Stimulated activated effector memory CD8-positive, alpha-beta T cell treated with anti-CD3 and anti-CD28 coated beads, Interleukin-12 subunit alpha, Interleukin-12 subunit beta, amount 100 ng/mL, for 72 hours (primary cell): Measurements from ENCODE around the gene TAGLN2.

Experiments
- ATAC-seq: fragments of 150-1000 bp; cut with Tn5 transposase; 2 replicates; pipeline ENCODE4 v1.10.0; 2021
- DNase-seq, 2 donors: peaks; one replicate each; pipeline ENCODE4 v3.0.0; 2021 to 2022; ENCODE audit warnings: low spot score in 2 of 2
- H3K27ac Mint-ChIP-seq: one replicate; pipeline ENCODE4 v1.8.0; 2022; ENCODE audit warnings: mild to moderate bottlenecking, mixed read lengths
- H3K36me3 Mint-ChIP-seq: one replicate; pipeline ENCODE4 v1.8.0; 2022; ENCODE audit warnings: mild to moderate bottlenecking, mixed read lengths
- H3K4me1 Mint-ChIP-seq: one replicate; pipeline ENCODE4 v1.8.0; 2022; ENCODE audit warnings: mixed read lengths
- H3K4me3 Mint-ChIP-seq: one replicate; pipeline ENCODE4 v1.8.0; 2022; ENCODE audit warnings: mild to moderate bottlenecking, mixed read lengths
- H3K9me3 Mint-ChIP-seq: one replicate; pipeline ENCODE4 v1.8.0; 2022; ENCODE audit warnings: mixed read lengths

TAGLN2 gene

GRCh38 chr1:159924791-159925718 lies at the start of gene TAGLN2:
TAGLN2 (minus strand) TSS chr1:159925507; CDS start chr1:159920509, 4,998 bp downstream.
- ATAC-seq, result peak; percentile 79
- peak; percentile 87 to 95 for DNase-seq
- H3K4me1 Mint-ChIP-seq, result peaks cover 72% of the 10 kb centered on the region
- H3K27ac Mint-ChIP-seq, result peak within 1 kb of the TSS; percentile 100
- H3K9me3 Mint-ChIP-seq, result no peaks in the 10 kb centered on the region
- peaks cover 63% of the 10 kb centered on the region for H3K36me3 Mint-ChIP-seq
- H3K4me3 Mint-ChIP-seq, result peak within 1 kb of the TSS; percentile 97

- no peak for ATAC-seq
- Mint-ChIP-seq H3K9me3 (no peaks in the 10 kb centered on the region), H3K36me3 (no peaks in the 10 kb centered on the region), H3K27ac (no peak overlapping the region), H3K4me3 (no peak overlapping the region), H3K4me1 (no peaks in the 10 kb centered on the region)
- DNase-seq, result no peak
These were observed 49.2 kb upstream of the TAGLN2 start for GRCh38 chr1:159974350-159974965.

- no peak for ATAC-seq
These were observed 48.1 kb upstream of the TAGLN2 start for GRCh38 chr1:159973350-159973940.

GRCh38 chr1:159972443-159973205 lies 47.3 kb upstream of the TAGLN2 start:
- no peaks in the 10 kb centered on the region for H3K36me3 Mint-ChIP-seq
- H3K9me3 Mint-ChIP-seq, result no peaks in the 10 kb centered on the region
- no peaks in the 10 kb centered on the region for H3K4me1 Mint-ChIP-seq
- no peak overlapping the region for H3K4me3 Mint-ChIP-seq
- DNase-seq (no peak), ATAC-seq (no peak)
- no peak overlapping the region for H3K27ac Mint-ChIP-seq

More at GRCh38 chr1:159973350-159973940, 48.1 kb upstream of the TAGLN2 start:
- no peak for DNase-seq
- no peak overlapping the region for H3K27ac Mint-ChIP-seq
- no peak overlapping the region for H3K4me3 Mint-ChIP-seq
- no peaks in the 10 kb centered on the region for H3K36me3 Mint-ChIP-seq
- no peaks in the 10 kb centered on the region for H3K4me1 Mint-ChIP-seq
- no peaks in the 10 kb centered on the region for H3K9me3 Mint-ChIP-seq

GRCh38 chr1:159970932-159971342 lies 45.6 kb upstream of the TAGLN2 start:
- ATAC-seq, result no peak
- H3K4me3 Mint-ChIP-seq, result no peak overlapping the region
- no peaks in the 10 kb centered on the region for H3K4me1 Mint-ChIP-seq
- DNase-seq, result no peak
- no peak overlapping the region for H3K27ac Mint-ChIP-seq
- no peaks in the 10 kb centered on the region for H3K36me3 Mint-ChIP-seq
- no peaks in the 10 kb centered on the region for H3K9me3 Mint-ChIP-seq

- no peaks in the 10 kb centered on the region for H3K4me1 Mint-ChIP-seq
- DNase-seq (no peak), ATAC-seq (no peak)
- no peak overlapping the region for H3K4me3 Mint-ChIP-seq
- no peak overlapping the region for H3K27ac Mint-ChIP-seq
- H3K36me3 Mint-ChIP-seq, result no peaks in the 10 kb centered on the region
- no peaks in the 10 kb centered on the region for H3K9me3 Mint-ChIP-seq
These were observed 43.6 kb upstream of the TAGLN2 start for GRCh38 chr1:159968901-159969300.

- no peaks in the 10 kb centered on the region for H3K9me3 Mint-ChIP-seq
- no peaks in the 10 kb centered on the region for H3K36me3 Mint-ChIP-seq
- H3K4me3 Mint-ChIP-seq, result no peak overlapping the region
- no peak overlapping the region for H3K27ac Mint-ChIP-seq
- H3K4me1 Mint-ChIP-seq, result no peaks in the 10 kb centered on the region
- ATAC-seq (no peak), DNase-seq (no peak)
These were observed 40.0 kb upstream of the TAGLN2 start for GRCh38 chr1:159965263-159965662.

- no peaks in the 10 kb centered on the region for H3K9me3 Mint-ChIP-seq
- no peak overlapping the region for H3K27ac Mint-ChIP-seq
- H3K36me3 Mint-ChIP-seq, result no peaks in the 10 kb centered on the region
- H3K4me1 Mint-ChIP-seq, result peaks cover 4% of the 10 kb centered on the region
- ATAC-seq, result no peak
- no peak for DNase-seq
- H3K4me3 Mint-ChIP-seq, result no peak overlapping the region
These were observed 38.8 kb upstream of the TAGLN2 start for GRCh38 chr1:159964144-159964543.

- Mint-ChIP-seq H3K27ac (no peak overlapping the region), H3K36me3 (no peaks in the 10 kb centered on the region), H3K4me3 (no peak overlapping the region), H3K9me3 (no peaks in the 10 kb centered on the region), H3K4me1 (peaks cover 11% of the 10 kb centered on the region)
- DNase-seq, result no peak
- no peak for ATAC-seq
These were observed 36.9 kb upstream of the TAGLN2 start for GRCh38 chr1:159962176-159962575.

GRCh38 chr1:159961636-159962035 lies 36.3 kb upstream of the TAGLN2 start:
- no peak for DNase-seq
- H3K27ac Mint-ChIP-seq, result no peak overlapping the region
- H3K36me3 Mint-ChIP-seq, result no peaks in the 10 kb centered on the region
- no peak for ATAC-seq
- H3K4me3 Mint-ChIP-seq, result no peak overlapping the region
- no peaks in the 10 kb centered on the region for H3K9me3 Mint-ChIP-seq
- peaks cover 11% of the 10 kb centered on the region for H3K4me1 Mint-ChIP-seq

- Mint-ChIP-seq H3K9me3 (no peaks in the 10 kb centered on the region), H3K4me1 (peaks cover 11% of the 10 kb centered on the region), H3K36me3 (no peaks in the 10 kb centered on the region), H3K4me3 (no peak overlapping the region), H3K27ac (no peak overlapping the region)
- DNase-seq, result no peak
- no peak for ATAC-seq
These were observed 35.5 kb upstream of the TAGLN2 start for GRCh38 chr1:159960721-159961381.

GRCh38 chr1:159959451-159959850 lies 34.1 kb upstream of the TAGLN2 start:
- H3K27ac Mint-ChIP-seq, result peak overlapping the region; percentile 70

GRCh38 chr1:159958719-159959380 lies 33.5 kb upstream of the TAGLN2 start:
- Mint-ChIP-seq H3K9me3 (no peaks in the 10 kb centered on the region), H3K4me1 (peaks cover 11% of the 10 kb centered on the region), H3K27ac (peak overlapping the region; percentile 70), H3K36me3 (no peaks in the 10 kb centered on the region), H3K4me3 (no peak overlapping the region)
- peak; percentile 85 for ATAC-seq
- peak in 1 of 2 donors; percentile 61 for DNase-seq

More at GRCh38 chr1:159959451-159959850, 34.1 kb upstream of the TAGLN2 start:
- DNase-seq (no peak), ATAC-seq (peak; percentile 12)
- Mint-ChIP-seq H3K9me3 (no peaks in the 10 kb centered on the region), H3K4me3 (no peak overlapping the region), H3K4me1 (peaks cover 11% of the 10 kb centered on the region), H3K36me3 (no peaks in the 10 kb centered on the region)

GRCh38 chr1:159957824-159958268 lies 32.5 kb upstream of the TAGLN2 start:
- peaks cover 11% of the 10 kb centered on the region for H3K4me1 Mint-ChIP-seq
- H3K27ac Mint-ChIP-seq, result no peak overlapping the region
- no peaks in the 10 kb centered on the region for H3K9me3 Mint-ChIP-seq
- no peak overlapping the region for H3K4me3 Mint-ChIP-seq
- no peak for ATAC-seq
- no peak for DNase-seq
- H3K36me3 Mint-ChIP-seq, result no peaks in the 10 kb centered on the region
